Liver (tissue), 3 donors: ENCODE data around the gene CFAP410.

ENCODE experiments used
- CTCF ChIP-seq: fragments of 150-350 bp; IDR thresholded peaks from 2 replicates; pipeline ENCODE4 v1.5.1; 2017; ENCODE audit warnings: improper control_type of control experiment, low read depth, low read length; ENCODE audit not compliant: missing input control
- EGR1 ChIP-seq, 2 donors: IDR thresholded peaks; 2 replicates each; pipeline ENCODE4 v1.6.1; 2016 to 2018; ENCODE audit warnings: antibody characterized with exemption in 2 of 2, low read depth in 2 of 2
- FOXA1 ChIP-seq: IDR thresholded peaks from 2 replicates; pipeline ENCODE4 v1.6.1; 2016; ENCODE audit warnings: antibody characterized with exemption
- FOXA2 ChIP-seq: IDR thresholded peaks from 2 replicates; pipeline ENCODE4 v1.6.1; 2016; ENCODE audit warnings: antibody characterized with exemption
- JUND ChIP-seq, 2 donors: IDR thresholded peaks; 2 replicates each; pipeline ENCODE4 v1.6.1; 2016; ENCODE audit warnings: antibody characterized with exemption in 2 of 2
- NR2F2 ChIP-seq: IDR thresholded peaks from 2 replicates; pipeline ENCODE4 v1.6.1; 2016; ENCODE audit warnings: antibody characterized with exemption
- RAD21 ChIP-seq, 2 donors: IDR thresholded peaks; 2 replicates each; pipeline ENCODE4 v1.6.1; 2016; ENCODE audit warnings: antibody characterized with exemption in 2 of 2, mild to moderate bottlenecking in 2 of 2
- REST ChIP-seq: IDR thresholded peaks from 2 replicates; pipeline ENCODE4 v1.6.1; 2016; ENCODE audit warnings: antibody characterized with exemption, mild to moderate bottlenecking
- SP1 ChIP-seq: IDR thresholded peaks from 2 replicates; pipeline ENCODE4 v1.6.1; 2018; ENCODE audit warnings: antibody characterized with exemption, mild to moderate bottlenecking
- TAF1 ChIP-seq: conservative IDR thresholded peaks from 2 replicates; pipeline ENCODE4 v1.6.1; 2016; ENCODE audit warnings: antibody characterized with exemption, mild to moderate bottlenecking
- YY1 ChIP-seq: IDR thresholded peaks from 2 replicates; pipeline ENCODE4 v1.6.1; 2016; ENCODE audit warnings: antibody characterized with exemption, mild to moderate bottlenecking
- TF ChIP-seq, protein P1 (sequence below): IDR thresholded peaks from 2 replicates; pipeline ENCODE4 v1.6.1; 2016; ENCODE audit warnings: antibody characterized with exemption
- TF ChIP-seq, protein P2 (sequence below): IDR thresholded peaks from 2 replicates; pipeline ENCODE4 v1.6.1; 2016; ENCODE audit warnings: antibody characterized with exemption
- donor health status: healthy.
- donor health status: healthy.

DNA sequence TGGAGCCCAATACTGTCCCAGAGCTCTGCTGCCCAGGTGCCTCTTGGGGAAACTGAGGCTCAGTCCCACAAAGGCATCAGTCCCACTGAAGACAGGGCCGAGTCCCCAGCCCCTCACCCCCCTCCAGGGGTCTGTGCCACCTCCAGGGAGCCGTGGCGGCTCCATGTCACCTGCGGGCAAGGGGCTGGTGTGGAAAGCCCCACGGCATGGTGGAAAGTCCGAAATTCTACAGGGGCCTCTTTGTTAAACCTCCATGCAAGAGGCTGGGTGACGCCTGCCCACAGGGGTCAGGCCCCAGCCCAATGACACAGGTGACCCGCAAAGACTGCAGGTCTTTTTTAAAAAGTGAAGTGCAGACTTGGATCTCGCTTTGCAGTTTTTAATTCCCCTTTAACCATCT lies 56.8 kb downstream of the CFAP410 start:
- TF ChIP-seq JUND (IDR thresholded peaks at IDR 0.05) (no peak), CTCF (no peak), SP1 (no peak), FOXA2 (no peak), NR2F2 (no peak), TAF1 (no peak), REST (no peak), EGR1 (IDR thresholded peaks at IDR 0.05; ENCODE audit: low read depth in 2 of 2) (no peak), FOXA1 (no peak), RAD21 (IDR thresholded peaks at IDR 0.05) (no peak), YY1 (no peak)
- TF ChIP-seq, protein P1, sequence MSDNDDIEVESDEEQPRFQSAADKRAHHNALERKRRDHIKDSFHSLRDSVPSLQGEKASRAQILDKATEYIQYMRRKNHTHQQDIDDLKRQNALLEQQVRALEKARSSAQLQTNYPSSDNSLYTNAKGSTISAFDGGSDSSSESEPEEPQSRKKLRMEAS: no peak
- TF ChIP-seq, protein P2, sequence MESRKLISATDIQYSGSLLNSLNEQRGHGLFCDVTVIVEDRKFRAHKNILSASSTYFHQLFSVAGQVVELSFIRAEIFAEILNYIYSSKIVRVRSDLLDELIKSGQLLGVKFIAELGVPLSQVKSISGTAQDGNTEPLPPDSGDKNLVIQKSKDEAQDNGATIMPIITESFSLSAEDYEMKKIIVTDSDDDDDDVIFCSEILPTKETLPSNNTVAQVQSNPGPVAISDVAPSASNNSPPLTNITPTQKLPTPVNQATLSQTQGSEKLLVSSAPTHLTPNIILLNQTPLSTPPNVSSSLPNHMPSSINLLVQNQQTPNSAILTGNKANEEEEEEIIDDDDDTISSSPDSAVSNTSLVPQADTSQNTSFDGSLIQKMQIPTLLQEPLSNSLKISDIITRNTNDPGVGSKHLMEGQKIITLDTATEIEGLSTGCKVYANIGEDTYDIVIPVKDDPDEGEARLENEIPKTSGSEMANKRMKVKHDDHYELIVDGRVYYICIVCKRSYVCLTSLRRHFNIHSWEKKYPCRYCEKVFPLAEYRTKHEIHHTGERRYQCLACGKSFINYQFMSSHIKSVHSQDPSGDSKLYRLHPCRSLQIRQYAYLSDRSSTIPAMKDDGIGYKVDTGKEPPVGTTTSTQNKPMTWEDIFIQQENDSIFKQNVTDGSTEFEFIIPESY: no peak
